Upper lobe of right lung (tissue), 1 donor: Measurements from ENCODE around the gene RBPJ. TPM values are rescaled to one million over a fixed set of nuclear protein-coding genes. Genes with fewer than 3 reads are reported as not detected.

Source experiments
- ATAC-seq: fragments of 200-7000 bp; cut with Tn5 transposase; one replicate; pipeline ENCODE4 v1.9.1; 2020; ENCODE audit warnings: mild to moderate bottlenecking, moderate library complexity
- DNase-seq: peaks from one replicate; pipeline ENCODE4 v3.0.0-alpha.2; 2020
- H3K27ac ChIP-seq: fragments of 200-600 bp; one replicate; pipeline ENCODE4 v1.8.0; 2022
- H3K27me3 ChIP-seq: fragments of 200-600 bp; one replicate; pipeline ENCODE4 v1.8.0; 2022; ENCODE audit warnings: mild to moderate bottlenecking
- H3K36me3 ChIP-seq: fragments of 200-600 bp; one replicate; pipeline ENCODE4 v1.8.0; 2022
- H3K4me1 ChIP-seq: fragments of 200-600 bp; one replicate; pipeline ENCODE4 v1.8.0; 2022
- H3K4me3 ChIP-seq: fragments of 200-600 bp; one replicate; pipeline ENCODE4 v1.8.0; 2022; ENCODE audit warnings: mild to moderate bottlenecking
- H3K9me3 ChIP-seq: fragments of 200-600 bp; one replicate; pipeline ENCODE4 v1.8.0; 2022
- CTCF ChIP-seq: fragments of 200-600 bp; IDR thresholded peaks from one replicate; pipeline ENCODE4 v1.8.0; 2022; ENCODE audit warnings: antibody characterized with exemption
- intact Hi-C: fragments of 100-400 bp; cut with DNase I; formaldehyde crosslinking; loops from one replicate; pipeline ENCODE4 v1.11.0; 2022
- total RNA-seq: library from RNA; stranded (reverse); fragmentation: NEBNext Ultra II Directional; extraction: Animal tissue kit (Norgen Biotek cat#: 25700); gene quantifications from one replicate; pipeline ENCODE4 v1.2.1, GENCODE V29; 2021
- donor health status: DM: no; HTN: yes; CAD: no; lungs with severe emphysema.

The RBPJ gene
- total RNA-seq, 1 donor from 2014 or later = 86.2 TPM

- H3K4me3 ChIP-seq = no peak overlapping the region
- H3K27me3 ChIP-seq = no peaks in the 10 kb centered on the region
- H3K36me3 ChIP-seq = no peaks in the 10 kb centered on the region
- no peak overlapping the region for H3K27ac ChIP-seq
- H3K4me1 ChIP-seq = no peaks in the 10 kb centered on the region
- TF ChIP-seq CTCF = peak; percentile 64
- H3K9me3 ChIP-seq = no peaks in the 10 kb centered on the region
- DNase-seq (no peak), ATAC-seq (peak; percentile 73)
- intact Hi-C loops = loop anchor here (10.0 kb wide), 1 partner anchor 556 kb away; no protein-coding TSS in a partner anchor
These were observed 138.4 kb downstream of the RBPJ start for GRCh38 chr4:26459054-26459755.

- Histone ChIP-seq H3K4me1 (no peaks in the 10 kb centered on the region), H3K27ac (no peak overlapping the region), H3K27me3 (no peaks in the 10 kb centered on the region), H3K4me3 (no peak overlapping the region), H3K9me3 (no peaks in the 10 kb centered on the region), H3K36me3 (no peaks in the 10 kb centered on the region)
- intact Hi-C loops = loop anchor here (10.0 kb wide), 2 partner anchors 255 to 555 kb away; no protein-coding TSS in a partner anchor
- no peak for ATAC-seq
- no peak for DNase-seq
- TF ChIP-seq CTCF = no peak
These were observed 139.1 kb downstream of the RBPJ start for GRCh38 chr4:26459756-26460530.

- ATAC-seq = no peak
- no peak overlapping the region for H3K4me3 ChIP-seq
- intact Hi-C loops = loop anchor here (10.0 kb wide), 1 partner anchor 252 kb away; no protein-coding TSS in a partner anchor
These were observed 142.1 kb downstream of the RBPJ start for GRCh38 chr4:26462874-26463273.

GRCh38 chr4:26463386-26463785, 142.6 kb downstream of the RBPJ start:
- no peaks in the 10 kb centered on the region for H3K4me1 ChIP-seq
- no peaks in the 10 kb centered on the region for H3K27me3 ChIP-seq
- H3K27ac ChIP-seq = no peak overlapping the region
- ATAC-seq = no peak
- TF ChIP-seq CTCF = no peak
- no peaks in the 10 kb centered on the region for H3K9me3 ChIP-seq
- intact Hi-C loops = loop anchor here (10.0 kb wide), 1 partner anchor 251 kb away; no protein-coding TSS in a partner anchor
- no peaks in the 10 kb centered on the region for H3K36me3 ChIP-seq
- no peak for DNase-seq
- H3K4me3 ChIP-seq = no peak overlapping the region

More at GRCh38 chr4:26462874-26463273, 142.1 kb downstream of the RBPJ start:
- no peak overlapping the region for H3K27ac ChIP-seq
- DNase-seq = no peak
- TF ChIP-seq CTCF = no peak
- no peaks in the 10 kb centered on the region for H3K36me3 ChIP-seq
- no peaks in the 10 kb centered on the region for H3K9me3 ChIP-seq
- H3K4me1 ChIP-seq = no peaks in the 10 kb centered on the region
- H3K27me3 ChIP-seq = no peaks in the 10 kb centered on the region

- Histone ChIP-seq H3K4me1 (no peaks in the 10 kb centered on the region), H3K4me3 (no peak overlapping the region), H3K27ac (no peak overlapping the region), H3K9me3 (no peaks in the 10 kb centered on the region), H3K36me3 (no peaks in the 10 kb centered on the region), H3K27me3 (no peaks in the 10 kb centered on the region)
- TF ChIP-seq CTCF = no peak
- intact Hi-C loops = loop anchor here (10.0 kb wide), 1 partner anchor 250 kb away; no protein-coding TSS in a partner anchor
- no peak for DNase-seq
- ATAC-seq = no peak
These were observed 143.7 kb downstream of the RBPJ start for GRCh38 chr4:26464420-26465095.
